ENCODE measurements around the gene SLC26A5.
"Not testable (repeated sequence)": the region's sequence is repeated elsewhere in the genome, so short reads cannot be mapped to it uniquely, and the experiment has no call there.

- not testable (repeated sequence) for TF ChIP-seq POLR2AphosphoS5, POLR2A (IDR thresholded peaks at IDR 0.05)
These were observed 40.0 kb downstream of the SLC26A5 start for GRCh38 chr7:103405789-103406613.
